GM12872 (cell line): Measurements from ENCODE around the gene ZDHHC9.

Source experiments
- TF ChIP-seq, protein P1 (sequence below): IDR thresholded peaks from 3 replicates; pipeline ENCODE4 v1.5.1; 2011; ENCODE audit warnings: low read depth, mild to moderate bottlenecking, low read length, moderate library complexity; ENCODE audit not compliant: insufficient read depth

ZDHHC9 gene

DNA sequence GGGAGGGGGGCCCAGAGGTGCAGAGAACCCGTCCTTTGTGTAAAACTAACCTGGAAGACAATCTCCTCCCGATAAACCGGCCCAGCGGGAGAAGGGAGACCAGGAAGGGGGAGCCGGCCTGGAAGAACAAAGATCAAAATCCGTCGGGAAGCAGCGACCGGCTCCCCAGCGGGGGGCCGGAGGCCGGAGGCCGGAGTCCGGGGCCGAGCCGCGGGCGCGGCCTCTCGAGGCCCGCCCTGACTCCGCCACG is 552 bp downstream of the ZDHHC9 start:
- TF ChIP-seq, protein P1, sequence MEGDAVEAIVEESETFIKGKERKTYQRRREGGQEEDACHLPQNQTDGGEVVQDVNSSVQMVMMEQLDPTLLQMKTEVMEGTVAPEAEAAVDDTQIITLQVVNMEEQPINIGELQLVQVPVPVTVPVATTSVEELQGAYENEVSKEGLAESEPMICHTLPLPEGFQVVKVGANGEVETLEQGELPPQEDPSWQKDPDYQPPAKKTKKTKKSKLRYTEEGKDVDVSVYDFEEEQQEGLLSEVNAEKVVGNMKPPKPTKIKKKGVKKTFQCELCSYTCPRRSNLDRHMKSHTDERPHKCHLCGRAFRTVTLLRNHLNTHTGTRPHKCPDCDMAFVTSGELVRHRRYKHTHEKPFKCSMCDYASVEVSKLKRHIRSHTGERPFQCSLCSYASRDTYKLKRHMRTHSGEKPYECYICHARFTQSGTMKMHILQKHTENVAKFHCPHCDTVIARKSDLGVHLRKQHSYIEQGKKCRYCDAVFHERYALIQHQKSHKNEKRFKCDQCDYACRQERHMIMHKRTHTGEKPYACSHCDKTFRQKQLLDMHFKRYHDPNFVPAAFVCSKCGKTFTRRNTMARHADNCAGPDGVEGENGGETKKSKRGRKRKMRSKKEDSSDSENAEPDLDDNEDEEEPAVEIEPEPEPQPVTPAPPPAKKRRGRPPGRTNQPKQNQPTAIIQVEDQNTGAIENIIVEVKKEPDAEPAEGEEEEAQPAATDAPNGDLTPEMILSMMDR: no peak

DNA sequence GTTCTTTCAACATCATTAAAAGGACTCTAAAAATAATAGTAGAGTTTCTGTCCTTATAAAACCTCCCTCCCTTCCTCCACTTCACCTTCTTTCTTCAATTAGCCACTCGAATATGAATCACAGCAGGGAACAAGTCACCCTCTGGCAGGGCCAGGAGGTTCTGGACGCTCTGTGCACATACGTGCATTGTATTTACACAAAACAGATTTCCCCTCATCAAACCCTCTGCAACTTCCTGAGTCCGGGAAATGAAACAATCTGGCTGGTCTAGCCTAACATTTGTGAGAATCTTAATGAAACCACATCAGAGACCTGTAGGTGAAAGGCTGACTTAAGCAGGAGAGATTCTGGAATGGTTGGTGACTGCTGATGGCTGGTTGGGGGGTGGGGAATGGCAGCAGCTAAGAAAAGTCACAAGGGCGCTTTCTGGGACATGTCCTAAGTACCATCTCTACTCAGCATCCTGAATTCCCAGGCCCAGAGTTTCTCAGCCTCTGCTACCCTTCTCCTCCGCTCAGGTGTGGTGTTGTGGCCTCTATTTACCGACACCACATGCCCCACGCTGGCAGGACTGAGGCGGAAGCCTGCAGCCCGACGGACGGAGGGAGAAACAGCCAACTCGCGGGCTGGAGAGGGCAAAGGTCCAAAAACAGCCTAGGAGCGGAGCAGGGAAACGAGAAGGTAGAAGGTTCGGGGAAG is 1.0 kb downstream of the ZDHHC9 start:
- TF ChIP-seq, protein P1: no peak

DNA sequence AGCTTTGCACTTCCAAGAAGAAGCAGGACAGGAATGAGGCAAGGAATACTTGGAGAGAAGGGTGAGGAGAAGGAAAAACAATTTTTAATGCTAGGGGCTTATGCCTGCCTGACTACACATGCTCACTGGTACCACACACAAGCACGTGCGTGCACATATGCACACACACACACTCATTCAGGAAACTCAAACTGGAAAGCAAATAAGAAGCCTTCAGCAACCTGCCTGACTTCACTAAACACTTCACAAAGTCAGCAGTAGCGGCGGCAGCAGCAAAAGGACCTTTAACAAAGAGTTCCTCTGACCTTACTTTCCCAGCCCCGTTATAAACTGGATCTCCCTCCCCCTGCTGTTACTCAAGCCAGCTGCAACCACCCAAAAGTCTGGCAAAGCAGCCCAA is 3.3 kb downstream of the ZDHHC9 start:
- TF ChIP-seq, protein P1: no peak

DNA sequence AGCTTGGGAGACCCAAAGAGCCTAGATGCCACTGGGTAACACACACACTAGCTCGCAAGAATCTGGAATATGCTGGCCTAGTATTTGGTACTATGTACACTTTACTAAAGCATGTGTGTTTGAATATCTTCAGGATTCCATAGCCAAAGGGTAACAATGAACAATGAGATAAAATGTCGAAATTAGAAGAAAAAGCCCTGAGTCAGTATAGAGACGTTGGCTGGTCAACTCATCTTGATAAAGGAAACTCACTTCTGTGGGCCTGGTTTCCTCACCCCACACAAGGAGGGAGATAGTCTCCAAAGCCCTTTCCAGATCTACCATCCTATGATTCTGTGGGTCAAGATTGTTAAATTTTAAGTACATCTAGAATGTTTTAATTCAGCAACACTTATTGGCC is 6.9 kb downstream of the ZDHHC9 start:
- TF ChIP-seq, protein P1: no peak

DNA sequence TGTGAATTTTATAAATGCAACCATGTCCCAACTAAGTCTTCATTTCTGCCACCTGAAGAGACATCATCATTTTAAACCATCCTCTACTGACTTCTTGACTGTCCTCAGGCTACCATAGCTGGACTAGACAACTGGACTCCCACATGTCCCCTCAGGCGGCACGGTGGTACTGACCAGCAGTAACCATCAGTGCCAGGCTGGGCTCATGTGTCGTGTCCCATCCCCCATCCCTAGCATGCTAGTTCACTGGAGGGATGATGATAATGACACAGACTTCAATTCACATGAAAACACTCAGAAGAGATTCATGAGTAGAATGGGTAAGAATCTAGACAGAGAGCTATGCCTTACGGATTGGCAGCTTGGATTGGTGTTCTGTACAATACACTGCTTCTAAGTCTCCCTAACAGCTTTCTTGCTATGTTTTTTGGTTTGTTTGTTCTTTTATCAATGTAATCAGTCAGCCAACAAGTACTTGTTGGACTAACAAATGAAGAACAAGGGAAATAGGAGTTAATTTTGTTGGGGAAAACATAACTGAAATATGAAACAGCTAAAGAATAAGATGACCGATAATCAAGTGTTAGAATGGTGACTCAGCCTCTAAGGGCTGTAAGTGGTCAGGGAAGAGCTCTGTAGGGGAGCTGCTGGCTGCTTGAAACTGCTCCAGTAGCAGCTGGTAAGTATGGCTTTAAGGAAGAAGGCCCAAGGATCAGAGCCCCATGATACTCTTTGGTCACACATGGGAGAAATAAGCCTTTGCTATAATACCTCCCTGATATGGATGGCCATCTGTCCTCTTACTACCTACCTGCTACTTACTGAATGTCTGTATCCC is 10.3 kb downstream of the ZDHHC9 start:
- TF ChIP-seq, protein P1: no peak

DNA sequence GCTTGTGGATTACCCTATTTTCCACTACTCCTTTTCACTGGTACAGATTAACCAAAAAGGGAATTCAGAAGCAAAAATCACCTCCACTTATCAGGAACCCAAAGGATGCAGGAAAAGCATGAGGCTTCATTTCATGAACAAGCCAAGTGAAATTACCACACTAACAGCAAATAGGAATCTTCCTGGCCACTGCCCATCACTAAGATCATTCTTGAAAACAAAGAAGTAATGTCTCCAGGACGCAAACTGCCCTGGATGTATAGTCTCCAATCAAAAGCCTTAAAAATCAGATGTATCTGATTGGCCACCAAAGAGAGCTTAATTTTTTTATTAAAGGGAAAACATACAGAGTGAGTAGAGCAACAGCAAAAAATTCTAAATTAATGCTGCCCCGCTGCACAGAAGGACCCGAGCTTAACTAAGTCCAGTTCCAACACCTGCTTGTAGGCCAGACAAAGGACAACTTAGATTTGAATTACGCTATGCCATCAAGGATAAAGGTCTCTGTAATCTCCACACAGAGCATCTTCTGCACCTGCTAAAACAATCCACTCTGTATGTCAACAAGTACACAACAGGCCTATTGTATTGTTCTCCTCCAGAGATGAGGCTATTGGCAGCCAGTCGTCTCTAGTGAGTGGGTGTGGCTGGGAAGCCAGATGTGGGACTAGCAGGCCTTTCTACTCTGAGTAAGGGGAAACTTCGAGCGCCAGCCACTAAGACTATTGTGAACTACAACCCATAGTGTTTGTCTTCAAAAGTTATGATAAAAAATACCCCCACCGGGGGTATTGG is 12.4 kb downstream of the ZDHHC9 start:
- TF ChIP-seq, protein P1: no peak

DNA sequence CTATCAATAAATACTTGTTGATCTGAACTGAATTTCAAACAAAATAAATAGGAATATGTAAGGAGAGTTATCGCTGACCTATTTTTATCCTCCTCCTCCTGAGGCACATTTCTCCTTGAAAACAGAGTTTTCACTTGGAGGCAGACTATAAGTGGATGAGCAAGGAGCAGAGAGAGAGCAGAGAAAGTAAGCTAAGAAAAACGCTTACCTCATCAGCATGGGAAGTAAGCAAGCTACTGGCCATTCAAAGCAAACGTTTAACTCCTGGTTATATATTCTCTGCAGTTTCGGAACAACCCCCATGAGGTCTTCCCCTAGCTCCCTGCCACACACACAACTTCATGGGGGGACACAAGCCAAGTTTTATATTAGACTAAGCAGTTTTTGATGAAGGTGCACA is 13.2 kb downstream of the ZDHHC9 start:
- TF ChIP-seq, protein P1: no peak
